Muscle layer of duodenum (tissue), 2 donors: ENCODE measurements around the gene SPRR5.

Experiments
- H3K27ac ChIP-seq: one replicate; pipeline ENCODE4 v1.7.0; 2013; ENCODE audit warnings: mild to moderate bottlenecking, low read length
- H3K27me3 ChIP-seq: one replicate; pipeline ENCODE4 v1.7.0; 2013; ENCODE audit warnings: low read depth, mild to moderate bottlenecking, control low read depth, low read length
- H3K36me3 ChIP-seq, 2 donors: one replicate each; pipeline ENCODE4 v1.7.0; 2013; ENCODE audit warnings: low read length in 2 of 2, control low read depth in 1 of 2, mild to moderate bottlenecking in 1 of 2; ENCODE audit not compliant: insufficient read depth in 2 of 2, control insufficient read depth in 1 of 2
- H3K4me1 ChIP-seq, 2 donors: one replicate each; pipeline ENCODE4 v1.7.0; 2013; ENCODE audit warnings: low read length in 2 of 2, mild to moderate bottlenecking in 2 of 2, control low read depth in 1 of 2, moderate library complexity in 1 of 2; ENCODE audit not compliant: insufficient read depth in 2 of 2, control insufficient read depth in 1 of 2
- H3K4me3 ChIP-seq, 2 donors: one replicate each; pipeline ENCODE4 v1.7.0; 2013; ENCODE audit warnings: low read length in 2 of 2, low read depth in 1 of 2, mild to moderate bottlenecking in 1 of 2
- H3K9me3 ChIP-seq, 2 donors: one replicate each; pipeline ENCODE4 v1.7.0; 2013; ENCODE audit warnings: low read length in 2 of 2, control low read depth in 1 of 2, mild to moderate bottlenecking in 1 of 2; ENCODE audit not compliant: control insufficient read depth in 1 of 2
- donor health status: healthy.

SPRR5 gene

GRCh38 chr1:152953761-152954160, 6.8 kb downstream of the SPRR5 start:
- no peak overlapping the region for H3K27ac ChIP-seq
- no peaks in the 10 kb centered on the region for H3K9me3 ChIP-seq

GRCh38 chr1:152954436-152954835, 7.4 kb downstream of the SPRR5 start:
- no peaks in the 10 kb centered on the region for H3K9me3 ChIP-seq
- H3K4me3 ChIP-seq = no peak overlapping the region
- no peaks in the 10 kb centered on the region for H3K4me1 ChIP-seq
- no peaks in the 10 kb centered on the region for H3K27me3 ChIP-seq
- no peak overlapping the region for H3K27ac ChIP-seq
- H3K36me3 ChIP-seq = no peaks in the 10 kb centered on the region

More at GRCh38 chr1:152953761-152954160, 6.8 kb downstream of the SPRR5 start:
- no peaks in the 10 kb centered on the region for H3K27me3 ChIP-seq
- H3K36me3 ChIP-seq = no peaks in the 10 kb centered on the region
- no peak overlapping the region for H3K4me3 ChIP-seq
- no peaks in the 10 kb centered on the region for H3K4me1 ChIP-seq

DNA sequence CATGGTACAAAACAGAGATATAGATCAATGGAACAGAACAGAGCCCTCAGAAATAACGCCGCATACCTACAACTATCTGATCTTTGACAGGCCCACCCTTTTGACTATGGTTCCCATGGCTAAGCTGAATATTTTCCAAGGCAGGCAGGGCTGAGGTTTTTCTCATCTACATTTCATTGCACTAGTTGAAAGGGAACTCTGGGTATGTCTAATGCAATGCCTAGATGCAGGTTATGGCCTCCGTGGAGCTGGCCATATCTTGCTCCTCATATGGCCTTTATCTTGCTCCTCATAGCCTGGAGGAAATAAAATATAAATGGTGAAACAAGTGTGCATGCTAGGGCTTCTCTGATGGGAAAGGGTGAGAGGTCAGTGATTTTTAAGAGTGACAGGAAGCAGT, 10.6 kb downstream of the SPRR5 start:
- H3K27ac ChIP-seq = no peak overlapping the region
- H3K27me3 ChIP-seq = no peaks in the 10 kb centered on the region
- H3K9me3 ChIP-seq = no peaks in the 10 kb centered on the region
- no peaks in the 10 kb centered on the region for H3K4me1 ChIP-seq
- no peak overlapping the region for H3K4me3 ChIP-seq
- H3K36me3 ChIP-seq = no peaks in the 10 kb centered on the region

- Histone ChIP-seq H3K9me3 (no peaks in the 10 kb centered on the region), H3K27me3 (no peaks in the 10 kb centered on the region), H3K36me3 (no peaks in the 10 kb centered on the region), H3K27ac (no peak overlapping the region), H3K4me3 (no peak overlapping the region), H3K4me1 (no peaks in the 10 kb centered on the region)
Observed at GRCh38 chr1:152959273-152959672, 12.3 kb downstream of the SPRR5 start.

DNA sequence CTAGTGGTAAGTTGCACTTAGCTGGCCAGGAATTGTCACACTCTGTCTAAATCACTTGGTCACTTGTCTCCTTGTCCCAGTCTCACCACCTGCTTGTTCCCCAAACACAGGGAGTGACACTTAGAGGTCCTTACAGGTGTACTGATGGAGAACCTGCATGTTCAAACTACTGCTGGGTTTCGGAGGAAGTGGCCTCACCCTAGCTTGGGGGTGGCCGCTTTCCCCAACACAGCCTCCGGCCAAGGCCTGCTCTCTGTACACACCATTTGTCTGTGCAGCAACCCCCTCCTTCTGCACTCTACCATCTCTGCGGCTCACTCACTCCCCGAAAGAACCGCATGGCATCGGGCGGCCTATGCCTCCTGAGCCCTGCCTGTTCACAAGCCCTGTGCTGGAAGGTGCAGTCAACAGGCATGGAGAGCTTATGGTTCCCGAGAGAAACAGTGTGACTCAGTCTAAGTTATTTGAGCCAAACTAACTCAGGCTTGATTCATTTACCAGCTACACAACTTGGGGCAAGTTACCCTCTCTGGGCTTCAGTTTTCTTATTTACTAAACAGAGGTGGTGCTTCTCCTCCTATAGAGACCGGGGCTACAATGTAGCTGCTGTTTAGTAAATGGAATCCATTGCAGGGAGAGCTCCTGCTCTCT, 12.9 kb downstream of the SPRR5 start:
- Histone ChIP-seq H3K4me3 (no peak overlapping the region), H3K9me3 (no peaks in the 10 kb centered on the region), H3K27me3 (no peaks in the 10 kb centered on the region), H3K4me1 (no peaks in the 10 kb centered on the region), H3K27ac (no peak overlapping the region), H3K36me3 (no peaks in the 10 kb centered on the region)

DNA sequence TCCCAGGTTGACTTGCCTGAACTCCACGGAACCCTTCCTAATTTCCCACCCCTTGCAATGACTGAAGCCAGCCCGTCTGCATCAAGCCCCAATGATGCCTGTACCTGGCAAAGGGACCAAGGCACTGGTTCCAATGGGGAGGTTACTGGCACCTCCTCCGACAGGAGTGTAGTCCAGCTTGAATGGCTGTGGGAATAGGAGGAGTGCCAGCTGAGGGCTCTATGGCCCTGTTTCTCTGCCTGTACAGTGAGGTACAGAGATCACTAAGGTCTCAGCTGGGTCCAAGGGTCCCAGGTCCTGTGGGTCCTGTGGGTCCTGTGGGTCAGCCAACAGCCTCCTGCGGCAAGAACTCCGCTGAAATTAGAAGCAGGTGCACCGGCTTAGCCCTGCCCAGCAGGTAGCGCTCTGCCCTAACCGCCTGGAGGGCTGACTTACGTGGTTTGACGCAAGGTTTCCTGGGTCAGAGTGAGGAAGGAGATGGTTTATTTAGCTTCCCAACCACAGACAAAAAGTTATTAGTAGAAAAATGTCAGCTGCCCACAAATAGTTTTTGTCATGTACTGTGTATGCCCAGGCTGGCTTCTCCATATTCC, 13.5 kb downstream of the SPRR5 start:
- no peak overlapping the region for H3K27ac ChIP-seq
- no peak overlapping the region for H3K4me3 ChIP-seq
- H3K27me3 ChIP-seq = no peaks in the 10 kb centered on the region
- H3K4me1 ChIP-seq = no peaks in the 10 kb centered on the region
- no peaks in the 10 kb centered on the region for H3K9me3 ChIP-seq
- no peaks in the 10 kb centered on the region for H3K36me3 ChIP-seq

DNA sequence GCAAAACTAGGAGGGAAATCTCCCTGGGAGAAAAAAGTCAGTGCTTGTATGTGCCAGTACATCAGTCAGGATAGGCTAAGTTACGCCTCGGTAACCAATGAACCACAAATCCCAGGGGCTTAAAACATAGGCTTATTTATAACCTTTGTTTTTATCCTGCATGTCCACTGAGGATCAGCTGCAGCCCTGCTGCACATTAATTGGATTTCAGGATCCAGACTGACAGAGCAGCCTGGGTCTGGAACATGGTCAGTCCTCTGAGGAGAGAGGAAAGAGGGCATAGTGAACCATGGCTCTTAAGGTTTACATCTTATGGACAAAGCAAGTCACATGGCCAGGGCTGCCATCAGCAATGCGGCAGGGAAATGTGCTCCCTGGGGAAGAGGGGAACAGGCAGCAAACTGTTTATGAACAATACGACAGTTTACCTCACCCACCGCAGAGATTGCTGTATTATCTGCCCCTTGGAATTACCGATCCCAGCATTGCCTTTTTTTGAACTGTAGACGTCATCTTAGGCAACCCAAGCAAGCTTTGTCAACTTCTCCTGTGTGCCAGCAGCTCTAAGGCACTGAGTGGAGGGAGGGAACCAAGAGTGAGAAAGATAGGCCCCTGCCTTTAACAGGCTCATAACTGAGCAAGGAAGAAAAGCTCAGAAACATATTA, 14.4 kb downstream of the SPRR5 start:
- no peak overlapping the region for H3K27ac ChIP-seq
- no peak overlapping the region for H3K4me3 ChIP-seq
- H3K36me3 ChIP-seq = no peaks in the 10 kb centered on the region
- no peaks in the 10 kb centered on the region for H3K9me3 ChIP-seq
- H3K4me1 ChIP-seq = no peaks in the 10 kb centered on the region
- no peaks in the 10 kb centered on the region for H3K27me3 ChIP-seq

GRCh38 chr1:152962876-152963415, 15.9 kb downstream of the SPRR5 start:
- Histone ChIP-seq H3K36me3 (no peaks in the 10 kb centered on the region), H3K4me1 (no peaks in the 10 kb centered on the region), H3K27me3 (no peaks in the 10 kb centered on the region), H3K4me3 (no peak overlapping the region), H3K9me3 (no peaks in the 10 kb centered on the region), H3K27ac (no peak overlapping the region)

GRCh38 chr1:152964536-152964935, 17.5 kb downstream of the SPRR5 start:
- no peaks in the 10 kb centered on the region for H3K36me3 ChIP-seq
- no peak overlapping the region for H3K27ac ChIP-seq
- H3K4me3 ChIP-seq = no peak overlapping the region
- H3K4me1 ChIP-seq = no peaks in the 10 kb centered on the region
- H3K27me3 ChIP-seq = no peaks in the 10 kb centered on the region
- H3K9me3 ChIP-seq = no peaks in the 10 kb centered on the region

DNA sequence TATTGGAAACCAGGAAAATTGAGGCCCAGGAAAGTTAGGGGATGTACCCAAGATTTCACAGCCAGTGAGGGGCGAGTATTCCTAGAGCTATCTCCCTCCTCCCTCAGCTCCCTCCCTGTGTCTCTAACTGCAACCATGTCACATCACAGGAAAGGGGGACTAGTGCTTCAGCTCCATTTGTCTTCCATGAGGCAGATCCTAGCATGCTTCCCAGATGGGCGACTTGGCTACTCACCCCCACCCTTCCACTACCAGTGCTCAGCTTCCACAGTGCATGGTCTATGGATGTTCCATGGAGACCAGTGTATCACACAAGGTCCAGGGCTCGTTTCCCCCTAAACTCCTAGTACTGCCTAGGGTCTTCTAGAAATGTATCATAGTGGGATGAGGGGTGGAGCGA, 18.8 kb downstream of the SPRR5 start:
- no peaks in the 10 kb centered on the region for H3K36me3 ChIP-seq
- no peaks in the 10 kb centered on the region for H3K9me3 ChIP-seq
- H3K27me3 ChIP-seq = no peaks in the 10 kb centered on the region
- no peak overlapping the region for H3K27ac ChIP-seq
- no peak overlapping the region for H3K4me3 ChIP-seq
- H3K4me1 ChIP-seq = no peaks in the 10 kb centered on the region

DNA sequence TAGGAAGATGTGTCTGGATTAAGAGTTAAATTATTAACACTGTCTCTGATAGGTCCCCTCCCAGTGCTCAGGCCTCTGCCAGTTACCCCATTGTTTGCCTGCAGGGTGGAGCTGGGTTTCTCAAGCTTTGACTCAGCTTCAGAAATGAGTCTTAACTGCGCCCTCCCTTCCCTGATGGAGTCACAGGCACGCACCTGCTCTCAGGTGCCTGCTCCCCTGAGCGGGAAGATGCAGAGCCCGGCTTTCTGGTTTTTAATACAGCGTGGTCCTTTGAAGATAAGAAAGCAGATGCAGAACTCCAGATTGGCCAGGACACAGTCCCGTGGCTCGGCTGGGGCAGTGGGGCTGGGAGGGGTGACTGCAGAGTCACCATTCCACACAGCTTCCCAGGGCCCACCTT, 20.2 kb downstream of the SPRR5 start:
- Histone ChIP-seq H3K9me3 (no peaks in the 10 kb centered on the region), H3K4me3 (no peak overlapping the region), H3K27ac (no peak overlapping the region), H3K4me1 (no peaks in the 10 kb centered on the region), H3K27me3 (no peaks in the 10 kb centered on the region), H3K36me3 (no peaks in the 10 kb centered on the region)
